Measurements from ENCODE around the gene IGF2BP2. TPM values are rescaled to one million over a fixed set of nuclear protein-coding genes. Genes with fewer than 3 reads are reported as not detected.

Gene IGF2BP2
- total RNA-seq, 4 donors from 2014 or later, result 29.3 to 49.8 (median 41.8) TPM

DNA sequence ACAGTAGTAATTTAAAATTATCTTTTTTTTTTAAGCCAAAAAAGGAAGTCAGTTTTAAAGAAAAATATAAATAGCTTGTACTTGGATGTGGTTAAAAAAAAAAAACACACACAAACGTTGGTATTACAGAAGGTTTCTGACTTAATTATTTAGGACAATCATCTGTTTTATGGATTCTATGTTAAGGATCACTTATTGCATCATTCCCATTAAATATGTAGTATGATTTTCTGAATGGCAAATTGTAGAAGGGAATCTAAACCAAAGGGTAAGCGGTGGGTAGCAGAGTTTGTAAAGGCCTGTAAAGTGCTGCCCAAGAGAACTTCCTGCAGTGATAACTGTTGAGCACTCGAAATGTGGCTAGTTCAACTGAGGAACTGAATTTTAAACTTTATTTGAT is 230.8 kb downstream of the IGF2BP2 start:
- WGBS, 2 donors, result 66 to 68% methylated on average over 3 of the region's 3 CpGs
- TF ChIP-seq, protein P1, sequence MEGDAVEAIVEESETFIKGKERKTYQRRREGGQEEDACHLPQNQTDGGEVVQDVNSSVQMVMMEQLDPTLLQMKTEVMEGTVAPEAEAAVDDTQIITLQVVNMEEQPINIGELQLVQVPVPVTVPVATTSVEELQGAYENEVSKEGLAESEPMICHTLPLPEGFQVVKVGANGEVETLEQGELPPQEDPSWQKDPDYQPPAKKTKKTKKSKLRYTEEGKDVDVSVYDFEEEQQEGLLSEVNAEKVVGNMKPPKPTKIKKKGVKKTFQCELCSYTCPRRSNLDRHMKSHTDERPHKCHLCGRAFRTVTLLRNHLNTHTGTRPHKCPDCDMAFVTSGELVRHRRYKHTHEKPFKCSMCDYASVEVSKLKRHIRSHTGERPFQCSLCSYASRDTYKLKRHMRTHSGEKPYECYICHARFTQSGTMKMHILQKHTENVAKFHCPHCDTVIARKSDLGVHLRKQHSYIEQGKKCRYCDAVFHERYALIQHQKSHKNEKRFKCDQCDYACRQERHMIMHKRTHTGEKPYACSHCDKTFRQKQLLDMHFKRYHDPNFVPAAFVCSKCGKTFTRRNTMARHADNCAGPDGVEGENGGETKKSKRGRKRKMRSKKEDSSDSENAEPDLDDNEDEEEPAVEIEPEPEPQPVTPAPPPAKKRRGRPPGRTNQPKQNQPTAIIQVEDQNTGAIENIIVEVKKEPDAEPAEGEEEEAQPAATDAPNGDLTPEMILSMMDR (IDR thresholded peaks at IDR 0.05), result no peak
- no peaks in the 10 kb centered on the region for H3K9me3 ChIP-seq
- no peak overlapping the region for H3K27ac ChIP-seq
- H3K36me3 ChIP-seq, result peaks cover 0 to 74% (median 0%) of the 10 kb centered on the region in 3 donors
- peaks cover 0 to 8% (median 0%) of the 10 kb centered on the region in 4 donors for H3K4me1 ChIP-seq
- no peaks in the 10 kb centered on the region for H3K27me3 ChIP-seq
- no peak for DNase-seq (ENCODE audit: low spot score in 2 of 2)
- H3K4me3 ChIP-seq, result no peak overlapping the region

Small RNAs within 50 kb of the gene (small RNA-seq; reads per million reads assigned to genes)
- gene AC133473.1, result not detected
- not detected for gene MIR548AQ

Other genes starting within 250 kb of the IGF2BP2 start
- 10 to 100 TPM; 27.5 to 84.9 (median 28.9) TPM for gene SENP2, start 238.7 kb downstream of the IGF2BP2 start, total RNA-seq
- gene TRA2B, start 113.0 kb upstream of the IGF2BP2 start, total RNA-seq, result 100 to 1,000 TPM; 134 to 216 (median 201) TPM